ENCODE results near the gene GSAP. TPM values are rescaled to one million over a fixed set of nuclear protein-coding genes. Genes with fewer than 3 reads are reported as not detected.
A peak's percentile ranks its signal among the peaks of the same experiment; 100 is the strongest.

Gene GSAP
- total RNA-seq, 1 donor from 2014 or later: 2.1 TPM

DNA sequence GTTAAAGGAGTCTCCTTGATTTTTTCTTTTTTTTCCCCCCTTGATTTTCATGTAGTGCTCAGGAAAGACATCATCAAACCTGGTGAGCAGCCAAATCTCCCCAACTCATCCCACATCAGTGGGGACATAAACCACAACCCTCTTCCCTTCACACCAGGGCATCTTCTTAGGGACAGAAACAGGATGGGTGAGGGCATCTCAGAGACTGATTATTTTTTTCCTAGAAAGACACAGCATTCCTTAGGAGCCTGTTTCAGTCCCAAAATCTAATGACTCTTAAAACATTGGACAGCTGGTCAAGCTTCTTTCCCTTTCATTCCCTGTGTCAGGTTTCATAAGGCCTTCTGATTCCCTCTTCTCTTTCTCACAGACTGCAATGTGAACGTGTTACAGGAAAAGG, 31.5 kb upstream of the GSAP start:
- Mint-ChIP-seq H3K36me3 (ENCODE audit: low read depth) (no peaks in the 10 kb centered on the region), H3K27ac (ENCODE audit: unreplicated experiment) (no peak overlapping the region), H3K4me3 (no peak overlapping the region), H3K27me3 (ENCODE audit: low read depth) (no peaks in the 10 kb centered on the region), H3K4me1 (peaks cover 20% of the 10 kb centered on the region), H3K9me3 (no peaks in the 10 kb centered on the region)
- DNase-seq (ENCODE audit: low read depth, low spot score): no peak
- TF ChIP-seq, protein P1, sequence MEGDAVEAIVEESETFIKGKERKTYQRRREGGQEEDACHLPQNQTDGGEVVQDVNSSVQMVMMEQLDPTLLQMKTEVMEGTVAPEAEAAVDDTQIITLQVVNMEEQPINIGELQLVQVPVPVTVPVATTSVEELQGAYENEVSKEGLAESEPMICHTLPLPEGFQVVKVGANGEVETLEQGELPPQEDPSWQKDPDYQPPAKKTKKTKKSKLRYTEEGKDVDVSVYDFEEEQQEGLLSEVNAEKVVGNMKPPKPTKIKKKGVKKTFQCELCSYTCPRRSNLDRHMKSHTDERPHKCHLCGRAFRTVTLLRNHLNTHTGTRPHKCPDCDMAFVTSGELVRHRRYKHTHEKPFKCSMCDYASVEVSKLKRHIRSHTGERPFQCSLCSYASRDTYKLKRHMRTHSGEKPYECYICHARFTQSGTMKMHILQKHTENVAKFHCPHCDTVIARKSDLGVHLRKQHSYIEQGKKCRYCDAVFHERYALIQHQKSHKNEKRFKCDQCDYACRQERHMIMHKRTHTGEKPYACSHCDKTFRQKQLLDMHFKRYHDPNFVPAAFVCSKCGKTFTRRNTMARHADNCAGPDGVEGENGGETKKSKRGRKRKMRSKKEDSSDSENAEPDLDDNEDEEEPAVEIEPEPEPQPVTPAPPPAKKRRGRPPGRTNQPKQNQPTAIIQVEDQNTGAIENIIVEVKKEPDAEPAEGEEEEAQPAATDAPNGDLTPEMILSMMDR (conservative IDR thresholded peaks at IDR 0.05): no peak

DNA sequence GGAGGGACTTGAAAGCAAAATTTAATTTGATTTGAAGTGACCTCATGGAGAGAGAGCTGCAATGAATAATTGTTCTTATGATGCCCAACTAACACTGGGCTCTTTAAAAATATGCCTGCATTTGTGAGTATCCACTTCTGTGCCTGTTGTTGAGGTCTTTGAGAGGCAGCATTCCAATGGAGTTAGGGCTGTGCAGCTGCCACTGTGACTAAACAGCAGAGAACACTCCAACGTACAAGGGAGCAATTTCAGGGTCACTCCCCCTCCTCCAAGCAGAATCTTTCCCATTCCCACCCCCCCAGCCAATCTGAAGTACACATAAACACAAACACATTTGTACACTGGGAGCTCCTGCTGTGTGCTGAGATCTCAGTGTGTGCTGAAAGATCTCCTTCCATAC, 28.0 kb upstream of the GSAP start:
- H3K27ac Mint-ChIP-seq (ENCODE audit: unreplicated experiment): peak overlapping the region; percentile 69
- H3K4me3 Mint-ChIP-seq: no peak overlapping the region
- H3K36me3 Mint-ChIP-seq (ENCODE audit: low read depth): no peaks in the 10 kb centered on the region
- peaks cover 14% of the 10 kb centered on the region for H3K4me1 Mint-ChIP-seq
- TF ChIP-seq, protein P1 (conservative IDR thresholded peaks at IDR 0.05): no peak
- no peaks in the 10 kb centered on the region for H3K9me3 Mint-ChIP-seq
- no peak for DNase-seq (ENCODE audit: low read depth, low spot score)
- no peaks in the 10 kb centered on the region for H3K27me3 Mint-ChIP-seq (ENCODE audit: low read depth)

DNA sequence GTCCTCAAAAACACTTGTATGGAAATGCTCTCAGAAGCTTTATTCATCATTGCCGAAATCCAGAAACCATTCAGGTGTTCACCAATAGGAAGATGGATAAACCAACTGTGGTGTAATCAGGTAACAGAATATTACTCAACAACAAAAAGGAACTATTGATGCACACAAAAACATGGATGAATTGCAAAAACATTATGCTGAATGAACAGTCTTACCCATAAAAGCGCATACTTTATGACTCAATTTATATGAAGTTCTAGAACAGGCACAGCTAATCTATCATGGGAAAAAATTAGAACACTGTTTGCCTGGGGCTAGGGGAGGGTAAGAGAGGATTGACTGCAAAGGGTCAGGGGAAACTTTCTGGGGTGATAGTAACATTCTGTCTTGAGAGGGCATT, 26.9 kb upstream of the GSAP start:
- DNase-seq (ENCODE audit: low read depth, low spot score): no peak
- Mint-ChIP-seq H3K36me3 (ENCODE audit: low read depth) (no peaks in the 10 kb centered on the region), H3K27ac (ENCODE audit: unreplicated experiment) (no peak overlapping the region), H3K27me3 (ENCODE audit: low read depth) (no peaks in the 10 kb centered on the region), H3K9me3 (no peaks in the 10 kb centered on the region), H3K4me1 (peaks cover 14% of the 10 kb centered on the region), H3K4me3 (no peak overlapping the region)
- TF ChIP-seq, protein P1 (conservative IDR thresholded peaks at IDR 0.05): no peak

DNA sequence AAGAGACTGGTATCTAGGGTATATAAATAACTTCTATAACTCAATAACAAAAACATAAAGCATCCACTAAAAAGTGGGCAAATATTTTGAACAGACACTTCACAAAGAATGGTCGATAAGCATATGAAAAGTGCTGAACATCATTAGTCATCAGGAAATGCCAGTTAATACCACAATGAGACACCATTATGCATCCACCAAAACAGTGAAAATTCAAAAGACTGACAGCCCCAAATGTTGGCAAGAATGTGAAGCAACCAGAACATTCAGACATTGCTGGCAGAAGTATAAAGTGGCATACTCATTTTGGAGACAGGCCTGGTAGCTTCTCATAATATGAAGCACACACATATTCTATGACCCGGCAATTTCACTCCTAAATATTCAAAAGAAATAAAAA, 26.5 kb upstream of the GSAP start:
- Mint-ChIP-seq H3K36me3 (ENCODE audit: low read depth) (no peaks in the 10 kb centered on the region), H3K4me1 (peaks cover 14% of the 10 kb centered on the region), H3K27me3 (ENCODE audit: low read depth) (no peaks in the 10 kb centered on the region), H3K4me3 (no peak overlapping the region), H3K27ac (ENCODE audit: unreplicated experiment) (no peak overlapping the region), H3K9me3 (no peaks in the 10 kb centered on the region)
- TF ChIP-seq, protein P1 (conservative IDR thresholded peaks at IDR 0.05): no peak
- no peak for DNase-seq (ENCODE audit: low read depth, low spot score)

DNA sequence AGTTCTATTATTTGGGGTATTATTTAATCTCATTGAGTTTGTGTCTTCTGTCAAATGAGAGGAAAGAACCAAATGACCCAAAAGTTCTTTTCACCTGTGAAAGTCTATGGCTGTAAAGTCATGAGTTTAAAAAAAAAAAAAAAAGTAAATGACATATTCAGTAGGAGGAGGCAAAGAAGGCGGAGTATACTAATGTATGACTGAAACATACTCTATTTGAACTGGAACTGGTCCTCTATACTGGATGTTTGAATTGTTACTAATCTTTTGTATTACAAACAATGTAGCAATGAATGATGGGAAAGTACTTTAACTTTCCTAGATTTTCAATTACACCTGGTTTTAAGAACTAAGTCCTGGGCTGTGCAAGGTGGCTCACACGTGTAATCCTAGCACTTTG, 24.9 kb upstream of the GSAP start:
- Mint-ChIP-seq H3K4me1 (peaks cover 14% of the 10 kb centered on the region), H3K9me3 (no peaks in the 10 kb centered on the region), H3K27me3 (ENCODE audit: low read depth) (no peaks in the 10 kb centered on the region), H3K36me3 (ENCODE audit: low read depth) (no peaks in the 10 kb centered on the region), H3K4me3 (no peak overlapping the region), H3K27ac (ENCODE audit: unreplicated experiment) (no peak overlapping the region)
- TF ChIP-seq, protein P1 (conservative IDR thresholded peaks at IDR 0.05): no peak
- no peak for DNase-seq (ENCODE audit: low read depth, low spot score)

DNA sequence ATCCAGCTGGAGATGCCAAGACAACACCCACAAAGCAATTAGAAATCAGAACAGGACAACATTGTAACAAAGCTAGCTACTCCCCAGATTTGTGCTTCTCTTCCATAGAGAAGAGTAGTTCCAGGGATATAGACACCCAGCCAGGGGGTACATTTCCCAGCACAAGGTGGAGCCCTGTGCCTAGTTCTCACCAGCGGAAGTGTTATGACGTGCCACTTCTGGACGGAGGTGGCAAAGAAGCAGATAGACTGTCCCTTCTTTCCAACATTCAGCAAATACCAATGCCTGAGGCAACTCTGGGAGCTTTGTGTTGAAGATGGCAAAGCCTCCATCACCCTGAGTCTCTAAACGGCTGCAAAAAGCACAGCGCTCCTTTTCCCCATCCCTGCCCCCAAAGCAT, 23.4 kb upstream of the GSAP start:
- H3K27ac Mint-ChIP-seq (ENCODE audit: unreplicated experiment): no peak overlapping the region

More for the DNA sequence above, 23.4 kb upstream of the GSAP start:
- Mint-ChIP-seq H3K36me3 (ENCODE audit: low read depth) (no peaks in the 10 kb centered on the region), H3K9me3 (no peaks in the 10 kb centered on the region), H3K4me1 (peaks cover 15% of the 10 kb centered on the region), H3K4me3 (no peak overlapping the region), H3K27me3 (ENCODE audit: low read depth) (no peaks in the 10 kb centered on the region)
- no peak for DNase-seq (ENCODE audit: low read depth, low spot score)
- TF ChIP-seq, protein P1 (conservative IDR thresholded peaks at IDR 0.05): no peak

Measured in neural crest cell (in vitro differentiated cells).